Upper lobe of left lung (tissue), 4 donors: ENCODE measurements around the gene MRPL22.
"Not testable (repeated sequence)": the region's sequence is repeated elsewhere in the genome, so short reads cannot be mapped to it uniquely, and the experiment has no call there.

Experiments
- EP300 ChIP-seq, 4 donors: sonication (generic); formaldehyde crosslinking; IDR thresholded peaks; one replicate each; pipeline ENCODE4 v1.5.1; 2017; ENCODE audit warnings: antibody characterized with exemption in 4 of 4, control low read depth in 2 of 4
- POLR2A ChIP-seq, 4 donors: fragments of 450-650 bp; IDR thresholded peaks; one replicate each; pipeline ENCODE4 v1.5.1; 2016 to 2017; ENCODE audit warnings: antibody characterized with exemption in 4 of 4, mild to moderate bottlenecking in 2 of 4
- POLR2AphosphoS5 ChIP-seq, 2 donors: sonication (generic); formaldehyde crosslinking; IDR thresholded peaks; one replicate each; pipeline ENCODE4 v1.5.1; 2017; ENCODE audit warnings: antibody characterized with exemption in 2 of 2
- TF ChIP-seq, protein P1 (sequence below), 6 experiments: fragments of 450-650 bp in 4 of 6; fragments of 200-600 bp in 2 of 6; sonication (generic) in 2 of 6; IDR thresholded peaks; one replicate each; pipeline ENCODE4 v1.5.1; 2016 to 2019; ENCODE audit warnings: antibody characterized with exemption in 6 of 6

DNA sequence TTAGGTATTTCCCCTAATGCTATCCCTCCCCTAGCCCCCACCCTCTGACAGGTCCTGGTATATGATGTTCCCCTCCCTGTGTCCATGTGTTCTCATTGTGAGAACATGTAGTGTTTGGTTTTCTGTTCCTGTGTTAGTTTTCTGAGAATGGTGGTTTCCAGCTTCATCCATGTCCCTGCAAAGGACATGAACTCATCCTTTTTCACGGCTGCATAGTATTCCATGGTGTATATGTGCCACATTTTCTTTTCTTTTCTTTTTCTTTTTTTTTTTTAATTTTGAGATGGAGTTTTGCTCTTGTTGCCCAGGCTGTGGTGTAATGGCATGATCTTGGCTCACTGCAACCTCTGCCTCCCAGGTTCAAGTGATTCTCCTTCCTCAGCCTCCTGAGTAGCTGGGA is 65.4 kb downstream of the MRPL22 start:
- TF ChIP-seq, protein P1, sequence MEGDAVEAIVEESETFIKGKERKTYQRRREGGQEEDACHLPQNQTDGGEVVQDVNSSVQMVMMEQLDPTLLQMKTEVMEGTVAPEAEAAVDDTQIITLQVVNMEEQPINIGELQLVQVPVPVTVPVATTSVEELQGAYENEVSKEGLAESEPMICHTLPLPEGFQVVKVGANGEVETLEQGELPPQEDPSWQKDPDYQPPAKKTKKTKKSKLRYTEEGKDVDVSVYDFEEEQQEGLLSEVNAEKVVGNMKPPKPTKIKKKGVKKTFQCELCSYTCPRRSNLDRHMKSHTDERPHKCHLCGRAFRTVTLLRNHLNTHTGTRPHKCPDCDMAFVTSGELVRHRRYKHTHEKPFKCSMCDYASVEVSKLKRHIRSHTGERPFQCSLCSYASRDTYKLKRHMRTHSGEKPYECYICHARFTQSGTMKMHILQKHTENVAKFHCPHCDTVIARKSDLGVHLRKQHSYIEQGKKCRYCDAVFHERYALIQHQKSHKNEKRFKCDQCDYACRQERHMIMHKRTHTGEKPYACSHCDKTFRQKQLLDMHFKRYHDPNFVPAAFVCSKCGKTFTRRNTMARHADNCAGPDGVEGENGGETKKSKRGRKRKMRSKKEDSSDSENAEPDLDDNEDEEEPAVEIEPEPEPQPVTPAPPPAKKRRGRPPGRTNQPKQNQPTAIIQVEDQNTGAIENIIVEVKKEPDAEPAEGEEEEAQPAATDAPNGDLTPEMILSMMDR (IDR thresholded peaks at IDR 0.05), result not testable (repeated sequence)
- TF ChIP-seq EP300, POLR2A, POLR2AphosphoS5 (IDR thresholded peaks at IDR 0.05): not testable (repeated sequence)
